ENCODE data around the gene METTL2B.
A peak's percentile ranks its signal among the peaks of the same experiment; 100 is the strongest.
"Not testable (repeated sequence)": the region's sequence is repeated elsewhere in the genome, so short reads cannot be mapped to it uniquely, and the experiment has no call there.

The METTL2B gene

DNA sequence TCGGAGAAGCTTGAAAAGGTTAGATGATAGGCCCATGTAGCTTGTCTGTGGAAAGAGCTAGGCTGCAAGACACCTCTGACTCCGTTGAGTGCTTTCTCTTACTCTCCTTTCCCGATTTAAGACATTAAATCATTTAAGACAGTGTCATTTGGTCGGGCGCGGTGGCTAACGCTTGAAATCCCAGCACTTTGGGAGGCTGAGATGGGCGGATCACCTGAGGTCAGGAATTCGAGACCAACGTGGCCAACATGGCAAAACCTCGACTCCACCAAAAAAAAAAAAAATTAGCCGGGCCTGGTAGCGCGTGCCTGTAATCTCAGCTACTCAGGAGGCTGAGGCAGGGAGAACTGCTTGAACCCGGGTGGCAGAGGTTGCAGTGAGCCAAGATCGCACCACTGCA, 52.6 kb downstream of the METTL2B start:
- not testable (repeated sequence) for DNase-seq

GRCh38 chr7:128530121-128530854, 53.7 kb downstream of the METTL2B start:
- peak; percentile 71 for DNase-seq

DNA sequence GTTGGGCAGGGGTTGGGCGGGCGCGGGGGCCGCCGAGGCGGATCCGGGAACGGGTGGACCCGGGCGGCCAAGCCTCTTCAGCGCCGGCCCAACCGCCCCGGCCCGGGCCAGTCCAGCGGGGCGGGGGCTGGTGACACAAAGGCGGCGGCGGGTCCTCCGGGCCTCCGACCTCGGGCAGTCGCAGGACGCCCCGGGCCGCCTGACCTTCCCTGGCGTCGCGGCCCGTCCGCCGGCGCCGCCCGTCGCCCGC, 54.2 kb downstream of the METTL2B start:
- no peak for DNase-seq

GRCh38 chr7:128531105-128531954, 54.8 kb downstream of the METTL2B start:
- DNase-seq, result peak; percentile 95

GRCh38 chr7:128531955-128532478, 55.5 kb downstream of the METTL2B start:
- peak; percentile 33 for DNase-seq

DNA sequence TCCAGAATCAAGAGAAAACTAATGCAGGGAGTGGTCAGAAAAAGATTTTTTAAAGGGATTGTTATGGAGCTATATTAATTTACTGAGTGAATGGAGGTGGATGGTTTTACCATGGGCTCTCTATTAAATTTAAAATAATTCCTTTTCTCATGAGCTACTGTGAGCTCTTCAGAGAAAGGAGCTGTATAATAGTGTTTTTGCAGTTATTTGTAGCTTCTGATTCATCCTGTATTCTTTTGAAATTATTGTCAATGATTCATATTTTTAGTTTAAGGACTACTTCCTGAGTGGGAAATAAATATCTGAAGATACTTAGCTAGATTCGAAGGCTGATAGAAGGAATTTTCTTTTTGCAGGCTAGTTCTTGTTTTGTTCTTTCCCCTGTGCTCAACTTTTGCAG, 56.4 kb downstream of the METTL2B start:
- DNase-seq, result not testable (repeated sequence)

GRCh38 chr7:128537410-128537809, 60.9 kb downstream of the METTL2B start:
- DNase-seq, result not testable (repeated sequence)

DNA sequence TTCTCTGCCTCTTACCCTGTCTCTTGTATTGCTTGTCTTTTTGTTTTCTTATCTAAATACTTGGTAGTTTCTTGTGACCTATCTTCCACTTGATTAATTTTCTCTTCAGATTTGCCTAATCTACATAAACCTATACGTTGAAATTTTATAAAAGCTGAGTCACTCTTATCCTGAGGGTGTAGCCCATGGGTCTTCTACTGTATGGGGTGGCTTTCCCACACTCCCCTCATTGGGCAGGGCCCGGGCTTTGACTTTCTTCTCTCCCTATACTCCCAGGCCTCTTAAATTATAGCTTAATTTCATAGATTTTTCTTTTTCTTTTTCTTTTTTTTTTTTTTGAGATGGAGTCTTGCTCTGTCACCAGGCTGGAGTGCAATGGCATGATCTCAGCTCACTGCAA, 66.0 kb downstream of the METTL2B start:
- DNase-seq, result not testable (repeated sequence)

GRCh38 chr7:128543300-128543699, 66.8 kb downstream of the METTL2B start:
- not testable (repeated sequence) for DNase-seq

DNA sequence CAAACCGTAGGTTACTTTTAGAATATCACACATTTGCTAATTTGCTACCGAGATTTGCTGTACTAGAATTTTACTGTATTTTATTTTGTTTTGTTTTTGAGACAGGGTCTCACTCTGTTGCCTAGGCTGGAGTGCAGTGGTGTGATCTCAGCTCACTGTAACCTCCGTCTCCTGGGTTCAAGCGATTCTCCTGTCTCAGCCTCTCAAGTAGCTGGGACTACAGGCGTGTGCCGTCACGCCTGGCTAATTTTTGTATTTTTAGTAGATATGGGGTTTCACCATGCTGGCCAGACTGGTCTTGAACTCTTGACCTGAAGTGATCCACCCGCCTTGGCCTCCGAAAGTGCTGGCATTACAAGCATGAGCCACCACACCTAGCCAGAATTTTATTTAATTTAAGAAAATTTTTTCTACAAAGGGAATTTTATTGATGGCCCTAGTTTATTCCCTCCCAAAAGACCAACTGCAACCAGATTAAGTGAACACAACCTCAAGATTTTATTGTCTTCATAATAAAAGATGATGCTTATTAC, 69.8 kb downstream of the METTL2B start:
- DNase-seq, result not testable (repeated sequence)

DNA sequence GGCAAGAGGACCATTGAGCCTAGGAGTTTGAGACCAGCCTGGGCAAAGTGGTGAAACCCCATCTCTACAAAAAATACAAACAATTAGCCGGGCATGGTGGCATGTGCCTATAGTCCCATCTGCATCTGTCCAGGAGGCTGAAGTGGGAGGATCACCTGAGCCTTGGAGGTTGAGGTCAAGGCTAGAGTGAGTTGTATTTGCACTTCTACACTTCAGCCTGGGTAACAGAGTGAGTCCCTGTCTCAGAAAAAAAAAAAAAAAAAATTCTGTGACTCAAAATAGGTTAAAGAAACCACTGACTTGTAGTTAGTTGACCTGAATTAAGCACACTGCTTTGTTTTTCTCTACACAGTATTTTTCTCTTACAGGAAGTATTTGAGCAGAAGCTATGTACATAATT, 74.4 kb downstream of the METTL2B start:
- no peak for DNase-seq

DNA sequence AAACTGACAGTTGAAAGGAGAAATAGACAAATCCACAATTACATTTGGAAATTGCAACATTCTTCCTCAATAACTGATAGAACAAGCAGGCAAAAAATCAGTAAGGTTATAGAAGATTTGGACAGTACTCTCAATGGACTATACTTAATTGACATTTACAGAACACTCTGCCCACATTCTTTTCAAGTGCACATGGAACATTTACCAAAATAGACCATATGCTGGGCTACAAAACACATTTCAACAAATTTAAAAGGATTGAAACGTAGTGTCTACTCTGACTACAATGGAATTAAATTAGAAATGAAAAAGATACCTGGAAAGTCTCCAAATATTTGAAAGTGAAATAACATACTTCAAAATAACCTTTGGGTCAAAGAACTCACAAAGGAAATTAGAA, 77.8 kb downstream of the METTL2B start:
- DNase-seq, result not testable (repeated sequence)

Data from NCI-H69 (cell line).